SHP77 (cell line): Measurements from ENCODE around the gene MSANTD4.
"Not testable (repeated sequence)": the region's sequence is repeated elsewhere in the genome, so short reads cannot be mapped to it uniquely, and the experiment has no call there.

Source experiments
- DNase-seq, 2 experiments: peaks; one replicate each; lab custom pipeline; 2025; lab: John Stamatoyannopoulos, UW

MSANTD4 gene

GRCh38 chr11:106021967-106022794, at the start of gene MSANTD4:
MSANTD4 (minus strand) TSS chr11:106022240; CDS start chr11:106010917, 11,323 bp downstream.
- DNase-seq = peak; percentile 99

- no peak for DNase-seq
Observed at GRCh38 chr11:106070606-106071005, 48.6 kb upstream of the MSANTD4 start.

- no peak for DNase-seq
Observed at GRCh38 chr11:106063009-106063408, 41.0 kb upstream of the MSANTD4 start.

GRCh38 chr11:106061954-106062949, 40.2 kb upstream of the MSANTD4 start:
- no peak for DNase-seq

GRCh38 chr11:106061249-106061784, 39.3 kb upstream of the MSANTD4 start:
- no peak for DNase-seq

- DNase-seq = no peak
Observed at GRCh38 chr11:106059617-106060016, 37.6 kb upstream of the MSANTD4 start.

GRCh38 chr11:106058377-106058776, 36.3 kb upstream of the MSANTD4 start:
- not testable (repeated sequence) for DNase-seq

- no peak for DNase-seq
Observed at GRCh38 chr11:106051103-106051502, 29.1 kb upstream of the MSANTD4 start.

- no peak for DNase-seq
Observed at GRCh38 chr11:106049727-106050476, 27.9 kb upstream of the MSANTD4 start.

- DNase-seq = no peak
Observed at GRCh38 chr11:106047631-106048030, 25.6 kb upstream of the MSANTD4 start.

GRCh38 chr11:106043540-106043939, 21.5 kb upstream of the MSANTD4 start:
- no peak for DNase-seq

GRCh38 chr11:106032861-106033260, 10.8 kb upstream of the MSANTD4 start:
- DNase-seq = no peak

GRCh38 chr11:106031936-106032335, 9.9 kb upstream of the MSANTD4 start:
- DNase-seq = no peak

- no peak for DNase-seq
Observed at GRCh38 chr11:106031202-106031810, 9.3 kb upstream of the MSANTD4 start.

GRCh38 chr11:106030609-106031008, 8.6 kb upstream of the MSANTD4 start:
- DNase-seq = no peak

GRCh38 chr11:106022795-106023275, 795 bp upstream of the MSANTD4 start:
- no peak for DNase-seq

- peak in 1 of 2 experiments; percentile 48 for DNase-seq
Observed at GRCh38 chr11:106021181-106021966, 666 bp downstream of the MSANTD4 start.

GRCh38 chr11:106017093-106017492, 4.9 kb downstream of the MSANTD4 start:
- no peak for DNase-seq

GRCh38 chr11:106015066-106015465, 7.0 kb downstream of the MSANTD4 start:
- no peak for DNase-seq

- no peak for DNase-seq
Observed at GRCh38 chr11:106014620-106015019, 7.4 kb downstream of the MSANTD4 start.
